Measurements from ENCODE around the gene RPL29. TPM values are rescaled to one million over a fixed set of nuclear protein-coding genes. Genes with fewer than 3 reads are reported as not detected.
A peak's percentile ranks its signal among the peaks of the same experiment; 100 is the strongest.

The RPL29 gene
- total and polyA plus RNA-seq, 8 donors = 643 to 1,829 (median 1,063) TPM

DNA sequence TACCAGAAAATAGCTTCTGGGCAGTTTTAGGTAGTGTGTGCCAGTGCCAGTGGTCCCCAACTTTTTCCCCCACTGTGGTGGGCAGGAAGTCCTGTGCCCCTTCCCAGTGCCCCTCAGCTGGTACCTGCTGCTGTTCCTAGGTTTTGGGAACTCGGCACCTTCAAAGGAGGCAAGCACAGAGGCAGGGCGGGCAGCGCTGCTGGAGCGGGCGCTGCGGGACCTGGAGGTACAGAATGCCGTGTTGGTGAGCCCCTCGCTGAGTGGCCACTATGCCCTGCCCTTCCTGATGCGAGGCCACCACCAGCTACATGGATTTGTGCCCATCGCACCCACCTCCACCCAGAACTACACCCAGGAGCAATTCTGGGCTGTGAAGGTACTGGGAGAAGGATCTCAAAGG is 15.4 kb downstream of the RPL29 start:
- FAIRE-seq (no peak), DNase-seq (peak in 1 of 6 donors; percentile 52), ATAC-seq (no peak)
- Histone ChIP-seq H3K36me3 (no peaks in the 10 kb centered on the region), H3K27me3 (no peaks in the 10 kb centered on the region), H3K27ac (no peak overlapping the region), H3K4me3 (no peak overlapping the region), H3K9me3 (no peaks in the 10 kb centered on the region), H3K4me1 (peaks cover 5 to 16% (median 13%) of the 10 kb centered on the region in 3 donors)
- WGBS, 2 donors = 95 to 96% methylated on average over 10 of the region's 10 CpGs
- intact Hi-C loops (cut with DNase I) = no loop called here
- TF ChIP-seq CTCF (IDR thresholded peaks at IDR 0.05) = no peak

DNA sequence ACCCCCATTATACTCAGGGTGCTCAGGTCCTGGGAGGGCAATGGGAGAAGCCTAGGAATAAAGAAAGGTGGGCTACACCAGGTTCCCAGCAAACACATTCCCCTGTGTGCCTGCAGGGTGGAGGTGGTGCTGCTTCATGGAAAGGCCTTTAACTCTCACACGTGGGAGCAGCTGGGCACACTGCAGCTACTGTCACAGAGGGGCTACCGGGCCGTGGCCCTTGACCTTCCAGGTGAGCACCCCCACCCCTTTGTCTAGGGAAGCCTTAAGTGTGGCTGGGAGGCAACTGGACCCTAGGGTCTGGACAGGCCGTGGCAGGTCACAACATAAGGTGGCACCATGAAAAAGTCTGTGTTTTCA is 17.6 kb downstream of the RPL29 start:
- no peaks in the 10 kb centered on the region for H3K27me3 ChIP-seq
- no peak for DNase-seq
- peaks cover 14 to 23% (median 16%) of the 10 kb centered on the region in 3 donors for H3K4me1 ChIP-seq
- intact Hi-C loops (cut with DNase I) = no loop called here
- no peak for FAIRE-seq
- 72 to 77% methylated on average over 4 of the region's 4 CpGs for WGBS, 2 donors
- H3K27ac ChIP-seq = no peak overlapping the region
- no peak overlapping the region for H3K4me3 ChIP-seq
- H3K9me3 ChIP-seq = no peaks in the 10 kb centered on the region
- no peak for ATAC-seq
- TF ChIP-seq CTCF (IDR thresholded peaks at IDR 0.05) = no peak
- H3K36me3 ChIP-seq = no peaks in the 10 kb centered on the region

DNA sequence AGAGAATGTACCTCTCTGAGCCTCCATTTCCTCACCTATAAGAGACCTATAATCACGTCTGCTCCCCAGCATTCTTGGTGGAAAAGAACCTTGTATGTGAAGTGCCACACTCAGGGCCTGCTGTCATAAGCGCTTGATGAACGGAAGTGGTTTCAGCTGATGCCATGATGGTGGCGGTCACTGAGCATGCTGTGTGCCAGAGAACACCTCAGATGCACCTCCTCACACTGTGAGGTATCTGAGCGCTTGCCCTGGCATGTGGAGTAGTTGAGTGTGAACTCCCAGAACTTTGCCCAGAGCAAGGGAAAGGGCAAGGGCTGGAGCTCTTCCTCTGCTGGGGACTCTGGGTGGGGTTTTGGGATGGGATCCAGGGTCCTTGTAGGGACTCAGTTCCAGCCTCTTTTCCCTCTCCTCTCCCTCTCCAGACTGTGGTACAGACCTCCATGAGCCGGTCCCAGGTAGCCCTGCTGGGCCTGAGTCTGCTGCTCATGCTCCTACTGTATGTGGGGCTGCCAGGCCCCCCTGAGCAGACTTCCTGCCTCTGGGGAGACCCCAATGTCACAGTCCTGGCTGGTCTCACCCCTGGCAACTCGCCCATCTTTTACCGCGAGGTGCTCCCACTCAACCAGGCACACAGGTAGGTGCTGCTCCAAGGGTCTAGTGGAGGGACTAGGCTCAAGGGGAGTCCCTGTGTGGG is 18.1 kb downstream of the RPL29 start:
- ATAC-seq = no peak
- no peaks in the 10 kb centered on the region for H3K36me3 ChIP-seq
- no peaks in the 10 kb centered on the region for H3K27me3 ChIP-seq
- no peak overlapping the region for H3K27ac ChIP-seq
- no peak for FAIRE-seq
- intact Hi-C loops (cut with DNase I) = no loop called here
- no peaks in the 10 kb centered on the region for H3K9me3 ChIP-seq
- WGBS, 2 donors = 79 to 83% methylated on average over 8 to 9 of the region's 9 CpGs
- no peak for TF ChIP-seq CTCF (IDR thresholded peaks at IDR 0.05)
- no peak overlapping the region for H3K4me3 ChIP-seq
- peak in 1 of 6 donors; percentile 72 for DNase-seq
- peaks cover 14 to 23% (median 16%) of the 10 kb centered on the region in 3 donors for H3K4me1 ChIP-seq

GRCh38 chr3:51975852-51976549 is 19.7 kb downstream of the RPL29 start:
- H3K27ac ChIP-seq = peak overlapping the region in 3 of 4 donors; percentile 42 to 94 (median 73)
- peaks cover 11 to 18% (median 13%) of the 10 kb centered on the region in 3 donors for H3K4me1 ChIP-seq

More at GRCh38 chr3:51975852-51976549, 19.7 kb downstream of the RPL29 start:
- 35 to 37% methylated on average over 46 of the region's 46 CpGs for WGBS, 2 donors
- intact Hi-C loops (cut with DNase I) = no loop called here
- no peak for TF ChIP-seq CTCF (IDR thresholded peaks at IDR 0.05)
- Histone ChIP-seq H3K9me3 (no peaks in the 10 kb centered on the region), H3K4me3 (peak overlapping the region in 2 of 4 donors; percentile 59 to 77), H3K27me3 (no peaks in the 10 kb centered on the region), H3K36me3 (no peaks in the 10 kb centered on the region)
- FAIRE-seq (no peak), ATAC-seq (peak in 2 of 4 donors; percentile 8 to 18), DNase-seq (peak; percentile 63 to 88 (median 76))
